GM19023 (cell line): ENCODE measurements around the gene TRPC3.
A peak's percentile ranks its signal among the peaks of the same experiment; 100 is the strongest.

ENCODE experiments used
- ATAC-seq: cut with Tn5 transposase; IDR thresholded peaks from one replicate; pipeline ENCODE4 v1.9.1; 2021; ENCODE audit warnings: mild to moderate bottlenecking, moderate library complexity; ENCODE audit not compliant: unreplicated experiment

TRPC3 gene

DNA sequence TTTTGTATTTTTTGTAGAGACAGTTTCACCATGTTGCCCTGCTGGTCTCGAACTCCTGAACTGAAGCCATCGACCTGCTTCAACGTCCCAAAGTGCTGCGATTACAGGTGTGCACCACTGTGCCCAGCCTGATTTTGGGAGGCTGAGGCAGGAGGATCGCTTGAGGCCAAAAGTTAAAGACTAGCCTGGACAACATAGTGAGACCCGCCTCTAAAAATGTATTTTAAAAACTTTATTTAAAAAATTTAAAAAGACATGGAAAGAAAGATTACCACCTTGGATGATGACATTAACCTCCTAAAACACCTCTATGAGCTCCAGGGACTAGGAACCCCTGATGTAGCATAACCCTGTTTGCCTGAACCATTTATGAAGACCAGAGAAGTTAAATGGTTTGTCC is 75.8 kb downstream of the TRPC3 start:
- ATAC-seq = no peak

DNA sequence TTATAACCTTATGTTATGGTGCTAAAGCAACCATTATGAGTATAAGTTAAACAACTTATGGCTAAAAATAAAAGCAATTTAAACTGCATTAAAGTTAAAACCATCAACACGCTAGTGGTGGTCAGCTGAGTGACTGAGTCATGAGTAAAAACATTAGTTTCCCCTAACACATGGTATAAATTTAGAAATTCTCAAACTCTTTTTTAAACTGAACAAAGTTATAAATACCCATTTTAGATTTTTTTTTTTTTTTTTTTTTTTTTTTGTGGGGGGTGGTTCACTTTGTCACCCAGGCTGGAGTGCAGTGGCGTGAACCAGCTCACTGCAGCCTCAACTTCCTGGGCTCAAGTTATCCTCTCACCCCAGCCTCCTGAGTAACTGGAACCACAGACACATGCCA is 76.2 kb downstream of the TRPC3 start:
- no peak for ATAC-seq

- no peak for ATAC-seq
These were observed 78.3 kb downstream of the TRPC3 start for GRCh38 chr4:121873604-121874003.

DNA sequence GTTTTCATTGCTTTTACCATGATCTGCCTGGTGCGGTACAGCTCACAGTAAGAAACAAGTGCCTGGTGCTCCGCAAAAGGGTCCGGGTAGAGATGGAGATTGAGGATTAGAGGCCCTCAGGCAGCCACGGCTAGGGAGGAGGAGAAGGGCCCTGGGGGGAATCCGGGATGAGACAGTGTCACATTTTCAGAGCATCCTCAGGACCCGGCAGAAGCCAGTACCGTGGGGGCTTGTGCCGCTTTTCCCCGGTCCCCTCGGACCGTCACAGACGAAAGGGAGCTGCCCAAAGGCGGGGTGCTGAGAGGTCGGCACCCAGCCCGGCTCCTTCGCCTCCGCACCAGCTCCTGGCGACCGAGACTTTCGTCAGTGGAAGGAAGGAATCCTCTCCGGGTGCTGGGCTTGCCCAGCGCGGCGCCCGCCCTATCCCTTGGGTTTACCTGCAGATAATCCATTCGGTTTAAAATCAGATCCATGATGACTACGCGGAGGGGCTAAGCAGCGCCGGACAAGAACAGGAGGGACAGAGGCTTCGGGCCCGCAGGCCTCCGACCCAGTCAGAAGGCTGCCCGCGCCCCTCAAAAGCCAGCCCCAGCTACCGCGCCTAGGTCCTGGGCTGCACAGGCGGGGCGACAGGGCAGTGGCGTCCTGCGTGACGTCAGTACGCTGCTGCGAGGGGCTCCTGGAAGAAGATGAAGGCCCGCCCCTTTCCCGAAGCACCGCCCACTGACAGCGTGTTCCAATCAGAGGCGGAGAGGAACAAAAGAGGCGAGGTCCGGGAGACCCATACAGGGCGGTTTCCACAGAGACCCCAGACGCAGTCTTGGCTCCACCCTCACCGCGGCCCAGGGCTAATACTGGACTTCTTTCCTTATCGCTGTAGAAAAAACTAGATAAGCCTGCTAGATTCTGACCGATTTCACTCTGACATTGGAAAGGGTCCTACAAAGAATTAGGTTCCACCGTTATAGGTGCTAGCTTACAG is 81.7 kb downstream of the TRPC3 start, which contains the start of gene BBS7:
Gene BBS7 (minus strand): TSS at position 634 of the 982 bp plus-strand sequence. CDS start 161 bp downstream, at position 473.
- peak; percentile 99 for ATAC-seq

DNA sequence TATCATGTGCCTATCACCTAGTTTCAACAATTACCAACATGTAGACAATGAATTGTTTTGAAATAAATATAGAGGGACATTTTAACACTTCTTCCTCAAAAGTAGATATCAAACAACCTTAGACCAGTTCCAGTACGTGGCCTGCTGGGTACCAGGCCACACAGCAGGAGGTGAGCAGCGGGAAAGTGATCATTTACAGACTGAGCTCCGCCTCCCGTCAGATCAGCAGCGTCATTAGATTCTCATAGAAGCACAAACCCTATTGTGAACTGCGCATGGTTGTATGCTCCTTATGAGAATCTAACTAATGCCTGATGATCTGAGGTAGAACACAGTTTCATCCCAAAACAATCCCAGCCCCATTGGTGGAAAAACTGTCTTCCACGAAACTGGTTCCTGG is 88.1 kb downstream of the TRPC3 start:
- ATAC-seq = no peak

GRCh38 chr4:121861426-121861825 is 90.4 kb downstream of the TRPC3 start:
- ATAC-seq = no peak

- ATAC-seq = no peak
These were observed 91.7 kb downstream of the TRPC3 start for GRCh38 chr4:121860121-121860520.

DNA sequence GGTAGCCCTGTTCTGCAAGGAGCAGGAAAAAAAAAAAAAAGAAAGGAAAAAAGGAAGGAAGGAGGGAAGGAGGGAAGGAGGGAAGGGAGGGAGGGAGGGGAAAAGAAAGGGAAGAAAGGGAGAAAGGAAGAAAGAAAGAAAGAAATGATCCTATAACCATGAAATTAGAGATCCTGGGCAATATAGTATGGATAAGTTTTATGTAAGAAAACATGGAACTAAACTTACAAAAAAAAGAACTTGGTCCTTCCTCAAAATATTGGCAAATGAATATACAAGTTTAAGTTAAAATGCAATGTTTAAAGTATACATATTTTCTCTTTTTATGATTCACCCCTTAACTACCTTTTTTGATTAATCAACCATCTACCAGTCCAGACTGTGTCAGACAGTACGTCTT is 100.5 kb downstream of the TRPC3 start:
- no peak for ATAC-seq

DNA sequence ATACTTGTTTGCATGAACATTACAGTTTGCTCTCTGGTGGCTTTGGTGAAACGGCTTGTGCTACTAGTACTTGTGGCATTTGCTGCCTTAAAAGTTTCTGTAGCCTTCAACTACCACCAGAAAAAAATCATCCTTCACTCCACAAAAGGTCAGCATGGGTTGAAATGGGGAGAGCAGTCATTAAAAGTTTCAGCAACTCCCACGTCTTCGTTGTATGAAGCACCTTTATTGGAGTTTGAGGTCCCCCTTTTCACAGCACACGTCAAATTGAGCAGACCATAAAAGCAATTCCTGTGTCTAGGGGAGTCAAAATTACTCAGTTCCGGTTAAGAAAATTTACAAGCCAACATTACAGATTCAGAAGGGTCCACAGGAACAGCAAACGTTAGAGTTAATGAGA is 105.2 kb downstream of the TRPC3 start:
- ATAC-seq = no peak

- no peak for ATAC-seq
These were observed 109.0 kb downstream of the TRPC3 start for GRCh38 chr4:121842862-121843261.

DNA sequence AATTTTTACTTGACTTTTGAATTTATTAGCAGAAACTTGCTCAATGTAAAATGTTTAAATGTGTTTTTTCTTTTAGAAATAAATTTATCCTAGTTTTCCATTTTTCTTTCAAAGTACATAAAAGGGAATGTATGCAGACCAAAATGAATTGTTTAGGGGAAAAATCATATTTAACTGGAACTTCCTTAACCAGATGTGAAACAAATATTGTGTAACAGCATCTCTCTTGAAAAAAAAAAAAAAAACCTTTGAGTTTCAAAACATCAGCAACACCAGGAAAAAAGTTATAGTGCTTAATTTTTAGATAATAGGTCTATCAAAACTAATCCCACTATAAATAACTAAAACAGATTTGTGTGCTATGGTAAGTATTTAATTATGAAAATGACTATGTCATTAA is 113.7 kb downstream of the TRPC3 start:
- no peak for ATAC-seq

- ATAC-seq = no peak
These were observed 122.3 kb downstream of the TRPC3 start for GRCh38 chr4:121829511-121829910.
